Hematopoietic multipotent progenitor cell treated with erythropoietin and hydrocortisone succinate and interleukin-3 and kit ligand, for 8 days (in vitro differentiated cells): Measurements from ENCODE around the gene SAMMSON.

Experiments used
- DNase-seq: peaks from one replicate; pipeline ENCODE4 v3.0.0-alpha.2; 2015

SAMMSON gene

GRCh38 chr3:70020906-70021660 lies 21.6 kb downstream of the SAMMSON start:
- DNase-seq = no peak

GRCh38 chr3:70028361-70028760 lies 28.8 kb downstream of the SAMMSON start:
- no peak for DNase-seq

- no peak for DNase-seq
These were observed 39.2 kb downstream of the SAMMSON start for GRCh38 chr3:70038693-70039092.

- DNase-seq = no peak
These were observed 40.9 kb downstream of the SAMMSON start for GRCh38 chr3:70040386-70040785.

GRCh38 chr3:70042641-70043040 lies 43.1 kb downstream of the SAMMSON start:
- no peak for DNase-seq

GRCh38 chr3:70049761-70050160 lies 50.2 kb downstream of the SAMMSON start:
- no peak for DNase-seq

GRCh38 chr3:70053293-70053692 lies 53.8 kb downstream of the SAMMSON start:
- DNase-seq = no peak

GRCh38 chr3:70056081-70056480 lies 56.5 kb downstream of the SAMMSON start:
- DNase-seq = no peak

- no peak for DNase-seq
These were observed 57.9 kb downstream of the SAMMSON start for GRCh38 chr3:70057426-70057825.

- DNase-seq = no peak
These were observed 61.6 kb downstream of the SAMMSON start for GRCh38 chr3:70061096-70061495.

- DNase-seq = peak; percentile 17
These were observed 64.8 kb downstream of the SAMMSON start for GRCh38 chr3:70064194-70064779.

GRCh38 chr3:70065696-70066253 lies 66.2 kb downstream of the SAMMSON start:
- DNase-seq = no peak

- DNase-seq = no peak
These were observed 68.5 kb downstream of the SAMMSON start for GRCh38 chr3:70067860-70068521.

GRCh38 chr3:70069557-70069956 lies 70.0 kb downstream of the SAMMSON start:
- DNase-seq = no peak

- DNase-seq = no peak
These were observed 71.6 kb downstream of the SAMMSON start for GRCh38 chr3:70071138-70071537.

- no peak for DNase-seq
These were observed 72.6 kb downstream of the SAMMSON start for GRCh38 chr3:70072180-70072579.

GRCh38 chr3:70072754-70073153 lies 73.2 kb downstream of the SAMMSON start:
- DNase-seq = no peak

- DNase-seq = no peak
These were observed 75.6 kb downstream of the SAMMSON start for GRCh38 chr3:70075101-70075500.

- DNase-seq = no peak
These were observed 76.9 kb downstream of the SAMMSON start for GRCh38 chr3:70076396-70076795.

GRCh38 chr3:70078778-70079177 lies 79.2 kb downstream of the SAMMSON start:
- DNase-seq = no peak

- DNase-seq = no peak
These were observed 86.1 kb downstream of the SAMMSON start for GRCh38 chr3:70085613-70086012.

- DNase-seq = no peak
These were observed 86.8 kb downstream of the SAMMSON start for GRCh38 chr3:70086336-70086735.

GRCh38 chr3:70090322-70090913 lies 90.9 kb downstream of the SAMMSON start:
- DNase-seq = peak; percentile 8
